A673 (cell line): ENCODE measurements around the gene LINC01488.
A peak's percentile ranks its signal among the peaks of the same experiment; 100 is the strongest.

Experiments used
- EZH2 ChIP-seq: fragments of 200-600 bp; sonication (generic); IDR thresholded peaks from 2 replicates; pipeline ENCODE4 v1.6.1; 2017; ENCODE audit warnings: borderline replicate concordance, low read depth, mild to moderate bottlenecking, mixed read lengths, antibody characterized with exemption, low read length; ENCODE audit not compliant: poor library complexity, severe bottlenecking
- TF ChIP-seq, protein P1 (sequence below): fragments of 300-800, 200-600 bp; sonication (generic); conservative IDR thresholded peaks from 2 replicates; pipeline ENCODE4 v1.5.1; 2017; ENCODE audit warnings: low read depth, mild to moderate bottlenecking, antibody characterized with exemption, low read length, moderate library complexity, mixed read lengths

DNA sequence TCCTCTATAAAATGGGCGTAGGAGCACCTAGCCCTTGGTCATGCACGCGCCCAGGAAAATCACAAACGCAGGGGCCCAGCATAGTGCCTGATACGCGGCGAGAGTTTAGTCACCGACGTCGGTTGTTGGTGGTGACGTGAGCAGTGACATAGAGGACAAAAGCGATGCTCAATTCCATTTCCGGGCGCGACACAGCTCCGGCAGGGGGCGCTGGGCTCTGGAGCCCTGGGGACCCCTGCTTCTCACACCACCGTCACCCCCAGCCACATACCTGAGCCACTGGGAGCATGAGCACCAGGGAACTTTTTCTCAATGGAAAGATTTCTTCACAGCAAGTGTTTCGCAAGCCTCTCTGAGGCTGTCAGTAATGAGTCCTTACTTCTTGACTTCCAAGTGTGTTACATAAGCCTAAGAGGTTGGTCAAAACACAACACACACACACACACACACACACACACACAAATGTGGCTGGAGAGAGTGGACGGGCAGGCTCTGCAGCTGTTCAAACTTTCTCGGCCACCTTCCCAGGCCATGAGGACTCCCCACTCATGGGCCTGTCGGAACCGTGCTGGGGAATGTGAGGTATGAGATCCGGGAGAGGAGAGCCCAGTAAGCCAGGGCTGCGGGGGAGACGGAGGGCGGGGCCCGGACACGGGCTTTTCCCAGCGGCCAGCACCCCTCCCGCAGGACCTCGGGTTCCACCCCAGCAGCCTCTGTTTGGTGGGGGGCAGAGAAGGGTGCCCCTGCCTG lies 36.9 kb upstream of the LINC01488 start:
- TF ChIP-seq, protein P1, sequence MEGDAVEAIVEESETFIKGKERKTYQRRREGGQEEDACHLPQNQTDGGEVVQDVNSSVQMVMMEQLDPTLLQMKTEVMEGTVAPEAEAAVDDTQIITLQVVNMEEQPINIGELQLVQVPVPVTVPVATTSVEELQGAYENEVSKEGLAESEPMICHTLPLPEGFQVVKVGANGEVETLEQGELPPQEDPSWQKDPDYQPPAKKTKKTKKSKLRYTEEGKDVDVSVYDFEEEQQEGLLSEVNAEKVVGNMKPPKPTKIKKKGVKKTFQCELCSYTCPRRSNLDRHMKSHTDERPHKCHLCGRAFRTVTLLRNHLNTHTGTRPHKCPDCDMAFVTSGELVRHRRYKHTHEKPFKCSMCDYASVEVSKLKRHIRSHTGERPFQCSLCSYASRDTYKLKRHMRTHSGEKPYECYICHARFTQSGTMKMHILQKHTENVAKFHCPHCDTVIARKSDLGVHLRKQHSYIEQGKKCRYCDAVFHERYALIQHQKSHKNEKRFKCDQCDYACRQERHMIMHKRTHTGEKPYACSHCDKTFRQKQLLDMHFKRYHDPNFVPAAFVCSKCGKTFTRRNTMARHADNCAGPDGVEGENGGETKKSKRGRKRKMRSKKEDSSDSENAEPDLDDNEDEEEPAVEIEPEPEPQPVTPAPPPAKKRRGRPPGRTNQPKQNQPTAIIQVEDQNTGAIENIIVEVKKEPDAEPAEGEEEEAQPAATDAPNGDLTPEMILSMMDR = peak; percentile 61
- no peak for TF ChIP-seq EZH2
